GM19438 (cell line): ENCODE measurements around the gene AEBP2.
"Not testable (repeated sequence)": the region's sequence is repeated elsewhere in the genome, so short reads cannot be mapped to it uniquely, and the experiment has no call there.

Experiments used
- ATAC-seq: cut with Tn5 transposase; IDR thresholded peaks from one replicate; pipeline ENCODE4 v1.9.1; 2021; ENCODE audit warnings: low read depth; ENCODE audit not compliant: unreplicated experiment

AEBP2 gene

GRCh38 chr12:19439059-19440018 lies at the start of gene AEBP2:
AEBP2 (plus strand) TSS chr12:19439492; CDS start chr12:19439700, 208 bp downstream.
- ATAC-seq, result peak; percentile 71

- no peak for ATAC-seq
Observed at GRCh38 chr12:19390051-19390598, 49.2 kb upstream of the AEBP2 start.

- not testable (repeated sequence) for ATAC-seq
Observed at GRCh38 chr12:19392644-19393043, 46.6 kb upstream of the AEBP2 start.

GRCh38 chr12:19394385-19394784 lies 44.9 kb upstream of the AEBP2 start:
- no peak for ATAC-seq

GRCh38 chr12:19397534-19397933 lies 41.8 kb upstream of the AEBP2 start:
- ATAC-seq, result no peak

- no peak for ATAC-seq
Observed at GRCh38 chr12:19398376-19399363, 40.6 kb upstream of the AEBP2 start.

- not testable (repeated sequence) for ATAC-seq
Observed at GRCh38 chr12:19400649-19401285, 38.5 kb upstream of the AEBP2 start.

GRCh38 chr12:19402211-19402610 lies 37.1 kb upstream of the AEBP2 start:
- no peak for ATAC-seq

GRCh38 chr12:19402743-19403431 lies 36.4 kb upstream of the AEBP2 start:
- ATAC-seq, result no peak

GRCh38 chr12:19404242-19404880 lies 34.9 kb upstream of the AEBP2 start:
- no peak for ATAC-seq

- ATAC-seq, result no peak
Observed at GRCh38 chr12:19409376-19409775, 29.9 kb upstream of the AEBP2 start.

- no peak for ATAC-seq
Observed at GRCh38 chr12:19410211-19410610, 29.1 kb upstream of the AEBP2 start.

GRCh38 chr12:19410629-19411185 lies 28.6 kb upstream of the AEBP2 start:
- no peak for ATAC-seq

GRCh38 chr12:19411234-19412204 lies 27.8 kb upstream of the AEBP2 start:
- ATAC-seq, result no peak

- ATAC-seq, result no peak
Observed at GRCh38 chr12:19412844-19413243, 26.4 kb upstream of the AEBP2 start.

GRCh38 chr12:19413582-19413981 lies 25.7 kb upstream of the AEBP2 start:
- ATAC-seq, result not testable (repeated sequence)

- ATAC-seq, result no peak
Observed at GRCh38 chr12:19415563-19415962, 23.7 kb upstream of the AEBP2 start.

GRCh38 chr12:19419086-19419485 lies 20.2 kb upstream of the AEBP2 start:
- no peak for ATAC-seq
